HUDEP-2 (cell line): ENCODE results near the gene PHTF1.
"Not testable (repeated sequence)": the region's sequence is repeated elsewhere in the genome, so short reads cannot be mapped to it uniquely, and the experiment has no call there.

Source experiments
- DNase-seq, 76 experiments: peaks; one replicate each; lab custom pipeline; 2025; ENCODE audit not compliant: unreplicated experiment in 76 of 76; lab: John Stamatoyannopoulos, UW

PHTF1 gene

GRCh38 chr1:113742515-113742914, 16.8 kb downstream of the PHTF1 start:
- DNase-seq, result no peak

- DNase-seq, result no peak
Observed at GRCh38 chr1:113734357-113735055, 24.8 kb downstream of the PHTF1 start.

DNA sequence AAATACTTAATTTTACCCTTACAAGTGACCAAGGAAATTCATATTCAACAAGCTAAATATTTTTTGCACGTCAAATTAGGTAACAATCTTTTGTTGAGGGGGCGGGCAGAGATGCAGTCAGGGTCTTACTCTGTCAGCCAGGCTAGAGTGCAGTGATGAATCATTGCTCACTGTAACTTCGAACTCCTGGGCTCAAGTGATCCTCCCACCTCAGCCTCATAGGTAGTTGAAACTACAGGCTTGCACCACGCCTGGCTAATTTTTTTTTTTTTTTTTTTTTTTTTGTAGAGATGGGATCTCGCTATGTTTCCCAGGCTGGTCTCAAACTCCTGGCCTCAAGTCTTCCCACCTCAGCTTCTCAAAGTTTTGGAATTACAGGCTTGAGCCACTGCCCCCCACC, 26.5 kb downstream of the PHTF1 start:
- no peak for DNase-seq

DNA sequence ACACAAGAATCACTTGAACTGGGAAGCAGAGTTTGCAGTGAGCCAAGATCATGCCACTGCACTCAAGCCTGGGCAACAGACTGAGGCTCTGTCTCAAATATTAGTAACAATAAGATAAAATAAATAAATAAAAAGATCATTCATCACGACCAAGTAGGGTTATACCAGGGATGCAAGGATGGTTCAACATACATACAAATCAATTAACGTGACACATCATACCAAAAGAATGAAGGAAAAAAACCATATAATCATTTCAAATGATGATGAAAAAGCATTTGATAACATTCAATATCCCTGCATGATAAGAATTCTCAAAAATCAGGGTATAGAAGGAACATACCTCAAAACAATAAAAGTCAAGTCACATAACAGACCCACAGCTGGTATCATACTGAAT, 38.3 kb downstream of the PHTF1 start:
- DNase-seq, result no peak

GRCh38 chr1:113718621-113719020, 40.7 kb downstream of the PHTF1 start:
- DNase-seq, result not testable (repeated sequence)

GRCh38 chr1:113717506-113717905, 41.8 kb downstream of the PHTF1 start:
- not testable (repeated sequence) for DNase-seq

GRCh38 chr1:113714606-113715269, 44.5 kb downstream of the PHTF1 start:
- DNase-seq, result no peak

DNA sequence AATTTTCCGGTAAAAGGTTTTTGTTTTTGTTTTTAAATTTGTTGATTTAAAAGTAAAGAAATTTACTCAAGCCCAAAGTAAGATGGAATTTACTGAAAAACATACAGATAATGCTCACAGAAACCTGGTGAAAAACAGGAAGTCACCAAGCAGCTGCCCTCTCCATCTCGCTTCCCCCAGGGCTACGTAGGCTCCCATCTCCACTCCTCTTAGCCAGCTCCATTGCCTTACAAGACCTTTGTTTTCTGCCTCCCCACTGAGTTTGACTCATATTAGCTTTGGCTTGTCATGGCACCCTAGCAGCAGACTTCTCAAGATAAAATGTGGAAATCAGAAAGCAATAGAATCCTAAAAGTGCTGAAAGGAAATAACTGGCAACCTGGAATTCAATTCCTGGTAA, 57.9 kb downstream of the PHTF1 start:
- no peak for DNase-seq

- DNase-seq, result no peak
Observed at GRCh38 chr1:113694910-113695309, 64.4 kb downstream of the PHTF1 start.

DNA sequence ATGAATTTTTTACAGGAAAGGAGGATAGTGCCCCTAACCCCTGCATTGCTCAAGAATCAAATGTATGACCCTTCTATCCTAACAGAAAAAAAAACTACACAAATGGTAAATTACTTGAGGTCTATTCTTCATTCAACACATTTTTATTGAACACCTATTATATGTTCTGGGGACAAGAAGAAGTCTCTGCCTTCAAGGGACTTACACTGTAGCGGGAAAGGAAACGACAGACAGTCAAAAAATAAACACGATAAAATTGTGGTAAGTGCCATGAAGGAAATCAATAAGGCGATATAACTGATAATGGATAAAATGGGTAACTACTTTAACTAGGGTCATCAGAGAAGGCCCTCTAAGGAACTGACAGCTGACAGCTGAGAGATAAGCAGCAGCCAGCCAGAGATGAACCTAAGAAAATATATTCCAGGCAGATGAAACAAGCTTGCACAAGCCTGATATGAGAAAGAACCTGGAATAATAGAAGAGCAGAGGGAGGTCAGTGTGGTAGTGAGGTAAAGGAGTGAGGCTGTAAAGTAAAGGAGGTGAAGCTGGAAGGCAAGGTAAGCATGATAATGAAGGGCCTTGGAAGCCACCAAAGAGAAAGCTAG, 66.4 kb downstream of the PHTF1 start:
- peak in 26 of 76 experiments; percentile 1 to 60 (median 35) for DNase-seq

DNA sequence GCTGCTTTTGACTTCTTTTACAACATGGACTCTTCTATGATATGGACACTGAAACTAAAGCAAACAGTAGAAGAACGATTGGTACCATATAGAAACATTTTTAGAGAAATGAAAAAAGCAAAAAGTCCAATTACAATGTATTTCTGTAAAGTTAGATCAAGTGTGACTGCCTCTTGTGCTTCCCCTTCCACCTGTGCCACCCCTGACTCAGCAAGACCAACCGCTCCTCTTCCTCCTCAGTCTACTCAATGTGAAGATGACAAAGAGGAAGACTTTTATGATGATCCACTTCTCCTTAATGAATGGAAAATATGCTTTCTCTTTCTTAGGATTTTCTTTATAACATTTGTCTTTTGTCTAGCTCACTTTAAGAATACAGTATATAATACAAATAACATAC, 66.9 kb downstream of the PHTF1 start:
- no peak for DNase-seq

DNA sequence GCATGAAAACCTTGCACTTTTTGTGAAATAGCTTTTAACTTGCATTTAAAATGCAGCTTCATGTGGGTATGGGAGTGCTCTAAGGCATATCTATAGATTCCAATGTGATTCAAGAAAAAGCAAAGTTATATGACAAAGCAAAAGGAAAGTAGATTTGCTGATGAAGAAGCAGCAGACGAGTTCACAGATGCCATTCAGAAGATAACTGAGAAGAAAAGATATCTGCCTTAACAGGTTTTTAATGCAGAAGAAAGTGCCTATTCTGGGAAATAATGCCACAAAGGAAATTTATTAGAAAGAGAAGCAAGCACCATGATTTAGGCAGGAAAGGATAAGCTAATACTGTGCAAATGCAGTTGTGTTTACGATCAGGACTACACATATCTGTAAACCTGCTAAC, 68.1 kb downstream of the PHTF1 start:
- DNase-seq, result peak in 9 of 76 experiments; percentile 3 to 44 (median 22)

DNA sequence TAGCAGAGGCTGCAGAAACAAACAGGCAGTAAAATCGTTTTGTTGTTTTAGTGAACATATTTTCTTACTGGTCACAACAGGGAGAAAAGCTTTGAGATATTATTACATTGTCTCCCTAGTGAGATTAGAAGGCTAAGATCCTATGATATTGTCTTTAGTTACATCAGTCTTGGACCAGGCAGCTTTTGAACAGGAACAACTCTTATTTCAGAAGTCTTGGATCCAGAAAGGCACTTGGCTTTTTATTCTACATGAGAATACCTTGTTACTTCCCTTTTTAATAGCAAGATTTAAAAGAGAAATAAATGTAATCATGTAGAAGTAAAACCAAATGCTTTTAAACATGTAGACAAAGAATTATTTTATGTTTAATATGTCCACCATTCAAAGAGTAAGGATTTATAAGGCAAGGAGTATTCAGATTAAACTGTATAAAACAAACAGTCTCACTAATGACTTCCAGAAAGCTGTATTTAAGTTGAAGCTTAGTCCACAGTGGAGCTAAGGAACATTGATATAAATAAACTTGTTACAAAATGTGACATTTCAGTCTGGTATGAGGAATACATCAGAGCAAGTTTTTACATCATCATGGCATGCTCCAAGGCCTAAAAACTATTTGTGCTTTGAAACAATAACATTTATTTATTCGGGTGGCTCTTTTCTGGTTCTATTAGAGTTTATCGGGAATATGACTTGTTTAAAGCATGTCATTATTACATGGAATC, 72.2 kb downstream of the PHTF1 start:
- DNase-seq, result no peak

GRCh38 chr1:113684153-113684541, 75.1 kb downstream of the PHTF1 start:
- peak in 47 of 76 experiments; percentile 3 to 67 (median 30) for DNase-seq

GRCh38 chr1:113683384-113684152, 75.7 kb downstream of the PHTF1 start:
- DNase-seq, result no peak

- DNase-seq, result peak in 2 of 76 experiments; percentile 1 to 11
Observed at GRCh38 chr1:113681596-113682337, 77.5 kb downstream of the PHTF1 start.

DNA sequence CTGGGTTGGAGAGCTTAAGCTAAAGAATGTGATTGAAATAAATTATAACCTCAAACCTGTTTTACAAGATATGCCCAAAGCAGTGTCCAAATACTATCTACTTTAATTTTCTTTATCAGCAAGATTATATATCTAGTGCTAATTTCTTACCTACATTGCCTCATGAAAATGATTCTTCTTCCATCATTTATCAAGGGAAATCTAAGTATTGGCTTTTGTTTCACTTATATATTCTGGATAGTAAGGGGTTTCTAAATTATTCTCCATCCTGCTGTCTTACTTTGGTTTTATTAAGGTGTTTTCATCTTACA, 81.2 kb downstream of the PHTF1 start:
- no peak for DNase-seq

GRCh38 chr1:113677250-113678158, 81.8 kb downstream of the PHTF1 start:
- DNase-seq, result peak in 68 of 76 experiments; percentile 9 to 83 (median 51)

GRCh38 chr1:113676524-113676923, 82.8 kb downstream of the PHTF1 start:
- DNase-seq, result peak in 50 of 76 experiments; percentile 2 to 73 (median 22)
